CD8-positive, alpha-beta memory T cell (primary cell): ENCODE results near the gene MKI67. TPM values are rescaled to one million over a fixed set of nuclear protein-coding genes. Genes with fewer than 3 reads are reported as not detected.

Source experiments
- CTCF ChIA-PET: fragments of 350-600 bp; sonication (Branson Sonifier 250); formaldehyde crosslinking; loops from one replicate; lab custom pipeline; 2021; ENCODE audit warnings: antibody characterized with exemption; lab: Charles Lee
- POLR2A ChIA-PET: fragments of 350-600 bp; sonication (Branson Sonifier 250); formaldehyde crosslinking; loops from one replicate; lab custom pipeline; 2021; ENCODE audit warnings: antibody characterized with exemption; lab: Charles Lee
- DNase-seq, 5 donors: peaks; one replicate each; pipeline versions ENCODE4 v3.0.0 to v3.0.0-alpha.2; 2020 to 2022; ENCODE audit warnings: mixed read lengths in 1 of 5
- H3K27ac ChIP-seq: one replicate; pipeline ENCODE4 v1.7.0; 2013; ENCODE audit warnings: low read depth, mild to moderate bottlenecking, low read length, moderate library complexity
- H3K27me3 ChIP-seq: 2 replicates; pipeline ENCODE4 v1.7.0; 2013; ENCODE audit warnings: low read length, mild to moderate bottlenecking; ENCODE audit not compliant: insufficient read depth, poor library complexity, severe bottlenecking
- H3K36me3 ChIP-seq: 2 replicates; pipeline ENCODE4 v1.7.0; 2013; ENCODE audit warnings: mild to moderate bottlenecking, low read length, moderate library complexity; ENCODE audit not compliant: insufficient read depth
- H3K4me1 ChIP-seq: 2 replicates; pipeline ENCODE4 v1.7.0; 2013; ENCODE audit warnings: mild to moderate bottlenecking, low read length, moderate library complexity; ENCODE audit not compliant: insufficient read depth
- H3K4me3 ChIP-seq: 2 replicates; pipeline ENCODE4 v1.7.0; 2013; ENCODE audit warnings: mild to moderate bottlenecking, low read length
- H3K9me3 ChIP-seq: 2 replicates; pipeline ENCODE4 v1.7.0; 2013; ENCODE audit warnings: mild to moderate bottlenecking, low read length
- H3K27ac Mint-ChIP-seq, 8 donors: one replicate each; pipeline ENCODE4 v1.8.0; 2020 to 2021; ENCODE audit warnings: mixed read lengths in 8 of 8, mild to moderate bottlenecking in 6 of 8, inconsistent platforms in 3 of 8, moderate library complexity in 3 of 8
- H3K27me3 Mint-ChIP-seq, 2 donors: one replicate each; pipeline ENCODE4 v1.8.0; 2020 to 2021; ENCODE audit warnings: mixed read lengths in 2 of 2, mild to moderate bottlenecking in 1 of 2, moderate library complexity in 1 of 2
- H3K36me3 Mint-ChIP-seq, 3 donors: one replicate each; pipeline ENCODE4 v1.8.0; 2020 to 2021; ENCODE audit warnings: mixed read lengths in 3 of 3, inconsistent platforms in 1 of 3, mild to moderate bottlenecking in 1 of 3
- H3K4me1 Mint-ChIP-seq, 3 donors: one replicate each; pipeline ENCODE4 v1.8.0; 2020 to 2021; ENCODE audit warnings: mixed read lengths in 3 of 3, inconsistent platforms in 1 of 3, mild to moderate bottlenecking in 1 of 3
- H3K4me3 Mint-ChIP-seq, 7 donors: one replicate each; pipeline ENCODE4 v1.8.0; 2020 to 2021; ENCODE audit warnings: mixed read lengths in 7 of 7, mild to moderate bottlenecking in 6 of 7, moderate library complexity in 4 of 7, inconsistent platforms in 2 of 7
- H3K9me3 Mint-ChIP-seq, 5 donors: one replicate each; pipeline ENCODE4 v1.8.0; 2020 to 2022; ENCODE audit warnings: mixed read lengths in 5 of 5, mild to moderate bottlenecking in 3 of 5, moderate library complexity in 2 of 5, inconsistent platforms in 1 of 5
- polyA plus RNA-seq: library from polyadenylated mRNA; unstranded; fragments of 300-500 nt; fragmentation: Illumina TruSeq; gene quantifications from one replicate; pipeline ENCODE4 v1.2.3, GENCODE V29; 2021
- total RNA-seq, 2 experiments: library from RNA; stranded (reverse); gene quantifications; one replicate each; pipeline ENCODE4 v1.2.3, GENCODE V29; 2021

MKI67 gene
- total and polyA plus RNA-seq, 3 experiments from 2014 or later: 0.70 to 136 (median 113) TPM

GRCh38 chr10:128084364-128084763 lies 41.9 kb downstream of the MKI67 start:
- peaks cover 0 to 4% (median 4%) of the 10 kb centered on the region in 3 donors for H3K4me1 Mint-ChIP-seq
- no peaks in the 10 kb centered on the region for H3K9me3 Mint-ChIP-seq
- ChIA-PET POLR2A (no interaction called here), CTCF (interaction anchor here (1.0 to 3.1 kb wide), 3 partner anchors 8 to 73 kb away, joined by 3 to 16 read pairs (median 3); no protein-coding TSS in a partner anchor)
- Histone ChIP-seq H3K27me3 (no peaks in the 10 kb centered on the region), H3K9me3 (no peaks in the 10 kb centered on the region), H3K36me3 (peaks cover 14% of the 10 kb centered on the region), H3K4me3 (no peak overlapping the region), H3K4me1 (no peaks in the 10 kb centered on the region), H3K27ac (no peak overlapping the region)
- no peak overlapping the region for H3K4me3 Mint-ChIP-seq
- peak overlapping the region in 1 of 8 donors; percentile 40 for H3K27ac Mint-ChIP-seq
- DNase-seq: no peak
- peaks cover 2 to 54% (median 16%) of the 10 kb centered on the region in 3 donors for H3K36me3 Mint-ChIP-seq
- H3K27me3 Mint-ChIP-seq: no peaks in the 10 kb centered on the region

- H3K9me3 ChIP-seq: no peaks in the 10 kb centered on the region
- Mint-ChIP-seq H3K27me3 (no peaks in the 10 kb centered on the region), H3K27ac (peak overlapping the region in 1 of 8 donors; percentile 45), H3K4me3 (no peak overlapping the region), H3K4me1 (peaks cover 0 to 4% (median 4%) of the 10 kb centered on the region in 3 donors), H3K36me3 (peaks cover 6 to 64% (median 21%) of the 10 kb centered on the region in 3 donors), H3K9me3 (no peaks in the 10 kb centered on the region)
- no peak overlapping the region for H3K4me3 ChIP-seq
- ChIA-PET POLR2A (interaction anchor here (0.6 kb wide), 1 partner anchor 43 kb away, joined by 5 read pairs; no protein-coding TSS in a partner anchor), CTCF (interaction anchor here (0.6 to 3.1 kb wide), 3 partner anchors 14 to 72 kb away, joined by 3 to 16 read pairs (median 3); no protein-coding TSS in a partner anchor)
- no peak for DNase-seq
- no peaks in the 10 kb centered on the region for H3K4me1 ChIP-seq
- H3K27me3 ChIP-seq: no peaks in the 10 kb centered on the region
- no peak overlapping the region for H3K27ac ChIP-seq
- peaks cover 25% of the 10 kb centered on the region for H3K36me3 ChIP-seq
Measured at GRCh38 chr10:128083191-128083895, 42.9 kb downstream of the MKI67 start.

GRCh38 chr10:128081720-128082119 lies 44.5 kb downstream of the MKI67 start:
- Histone ChIP-seq H3K4me3 (no peak overlapping the region), H3K9me3 (no peaks in the 10 kb centered on the region), H3K36me3 (peaks cover 38% of the 10 kb centered on the region), H3K4me1 (no peaks in the 10 kb centered on the region), H3K27me3 (no peaks in the 10 kb centered on the region), H3K27ac (no peak overlapping the region)
- no peaks in the 10 kb centered on the region for H3K27me3 Mint-ChIP-seq
- no peak overlapping the region for H3K4me3 Mint-ChIP-seq
- CTCF ChIA-PET: interaction anchor here (0.8 to 3.1 kb wide), 3 partner anchors 12 to 70 kb away, joined by 3 to 16 read pairs (median 15); no protein-coding TSS in a partner anchor
- peak overlapping the region in 2 of 8 donors; percentile 26 to 47 for H3K27ac Mint-ChIP-seq
- DNase-seq: no peak
- POLR2A ChIA-PET: no interaction called here
- no peaks in the 10 kb centered on the region for H3K9me3 Mint-ChIP-seq
- H3K36me3 Mint-ChIP-seq: peaks cover 6 to 79% (median 23%) of the 10 kb centered on the region in 3 donors
- H3K4me1 Mint-ChIP-seq: no peaks in the 10 kb centered on the region

GRCh38 chr10:128081222-128081621 lies 45.0 kb downstream of the MKI67 start:
- peak overlapping the region in 1 of 8 donors; percentile 22 for H3K27ac Mint-ChIP-seq
- Histone ChIP-seq H3K4me3 (no peak overlapping the region), H3K27ac (no peak overlapping the region), H3K4me1 (no peaks in the 10 kb centered on the region), H3K36me3 (peaks cover 43% of the 10 kb centered on the region), H3K9me3 (no peaks in the 10 kb centered on the region), H3K27me3 (no peaks in the 10 kb centered on the region)
- no peaks in the 10 kb centered on the region for H3K4me1 Mint-ChIP-seq
- peaks cover 6 to 84% (median 25%) of the 10 kb centered on the region in 3 donors for H3K36me3 Mint-ChIP-seq
- CTCF ChIA-PET: interaction anchor here (0.8 to 3.1 kb wide), 3 partner anchors 12 to 70 kb away, joined by 3 to 16 read pairs (median 15); no protein-coding TSS in a partner anchor
- no peaks in the 10 kb centered on the region for H3K9me3 Mint-ChIP-seq
- no peaks in the 10 kb centered on the region for H3K27me3 Mint-ChIP-seq
- POLR2A ChIA-PET: no interaction called here
- no peak for DNase-seq
- no peak overlapping the region for H3K4me3 Mint-ChIP-seq

- Histone ChIP-seq H3K36me3 (peaks cover 48% of the 10 kb centered on the region), H3K4me3 (no peak overlapping the region), H3K9me3 (no peaks in the 10 kb centered on the region), H3K27ac (no peak overlapping the region), H3K4me1 (no peaks in the 10 kb centered on the region), H3K27me3 (no peaks in the 10 kb centered on the region)
- Mint-ChIP-seq H3K4me3 (no peak overlapping the region), H3K27ac (peak overlapping the region in 5 of 8 donors; percentile 0 to 58 (median 30)), H3K9me3 (no peaks in the 10 kb centered on the region), H3K4me1 (no peaks in the 10 kb centered on the region), H3K36me3 (peaks cover 6 to 90% (median 24%) of the 10 kb centered on the region in 3 donors), H3K27me3 (no peaks in the 10 kb centered on the region)
- ChIA-PET CTCF (interaction anchor here (0.7 to 2.8 kb wide), 3 partner anchors 12 to 132 kb away, joined by 3 to 15 read pairs (median 3); no protein-coding TSS in a partner anchor), POLR2A (no interaction called here)
- DNase-seq: no peak
Measured at GRCh38 chr10:128080641-128081040, 45.6 kb downstream of the MKI67 start.

GRCh38 chr10:128080231-128080630 lies 46.0 kb downstream of the MKI67 start:
- Mint-ChIP-seq H3K27me3 (no peaks in the 10 kb centered on the region), H3K27ac (peak overlapping the region in 1 of 8 donors; percentile 62), H3K4me1 (peaks cover 0 to under 1% (median 0%) of the 10 kb centered on the region in 3 donors), H3K4me3 (no peak overlapping the region), H3K9me3 (no peaks in the 10 kb centered on the region), H3K36me3 (peaks cover 6 to 91% (median 25%) of the 10 kb centered on the region in 3 donors)
- Histone ChIP-seq H3K4me1 (no peaks in the 10 kb centered on the region), H3K36me3 (peaks cover 49% of the 10 kb centered on the region), H3K27ac (no peak overlapping the region), H3K4me3 (no peak overlapping the region), H3K27me3 (no peaks in the 10 kb centered on the region), H3K9me3 (no peaks in the 10 kb centered on the region)
- POLR2A ChIA-PET: no interaction called here
- DNase-seq: no peak
- CTCF ChIA-PET: interaction anchor here (0.7 to 2.8 kb wide), 3 partner anchors 11 to 132 kb away, joined by 3 to 15 read pairs (median 3); no protein-coding TSS in a partner anchor

GRCh38 chr10:128078136-128078969 lies 47.9 kb downstream of the MKI67 start:
- ChIA-PET CTCF (interaction anchor here (0.6 to 2.2 kb wide), 7 partner anchors 9 to 71 kb away, joined by 3 to 11 read pairs (median 3); no protein-coding TSS in a partner anchor), POLR2A (no interaction called here)
- Mint-ChIP-seq H3K27ac (peak overlapping the region in 1 of 8 donors; percentile 32), H3K9me3 (no peaks in the 10 kb centered on the region), H3K36me3 (peaks cover 14 to 90% (median 36%) of the 10 kb centered on the region in 3 donors), H3K4me1 (peaks cover 7 to 16% (median 8%) of the 10 kb centered on the region in 3 donors), H3K4me3 (no peak overlapping the region), H3K27me3 (no peaks in the 10 kb centered on the region)
- Histone ChIP-seq H3K27me3 (no peaks in the 10 kb centered on the region), H3K27ac (no peak overlapping the region), H3K9me3 (no peaks in the 10 kb centered on the region), H3K36me3 (peaks cover 61% of the 10 kb centered on the region), H3K4me3 (no peak overlapping the region), H3K4me1 (no peaks in the 10 kb centered on the region)
- peak in 4 of 5 donors; percentile 20 to 43 (median 24) for DNase-seq
